ENCODE measurements around the gene FARS2.

FARS2 gene

DNA sequence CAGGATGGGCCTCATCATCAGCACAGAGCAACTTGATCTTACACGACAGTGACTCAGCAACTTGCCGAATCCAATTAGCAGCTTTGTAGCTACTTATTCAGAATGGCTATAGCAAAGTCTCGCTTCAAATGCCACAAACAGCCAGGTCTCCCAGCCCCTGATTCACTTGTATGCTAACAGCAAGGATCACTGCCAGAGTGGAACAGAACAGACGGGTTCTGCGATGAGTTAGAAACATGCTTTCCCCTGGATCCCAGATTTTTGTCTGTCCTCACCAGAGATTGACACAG lies 491.0 kb downstream of the FARS2 start:
- H3K4me3 ChIP-seq (ENCODE audit: low read depth, low read length): no peak overlapping the region
- DNase-seq (ENCODE audit: low read depth): no peak
- TF ChIP-seq, protein P1, sequence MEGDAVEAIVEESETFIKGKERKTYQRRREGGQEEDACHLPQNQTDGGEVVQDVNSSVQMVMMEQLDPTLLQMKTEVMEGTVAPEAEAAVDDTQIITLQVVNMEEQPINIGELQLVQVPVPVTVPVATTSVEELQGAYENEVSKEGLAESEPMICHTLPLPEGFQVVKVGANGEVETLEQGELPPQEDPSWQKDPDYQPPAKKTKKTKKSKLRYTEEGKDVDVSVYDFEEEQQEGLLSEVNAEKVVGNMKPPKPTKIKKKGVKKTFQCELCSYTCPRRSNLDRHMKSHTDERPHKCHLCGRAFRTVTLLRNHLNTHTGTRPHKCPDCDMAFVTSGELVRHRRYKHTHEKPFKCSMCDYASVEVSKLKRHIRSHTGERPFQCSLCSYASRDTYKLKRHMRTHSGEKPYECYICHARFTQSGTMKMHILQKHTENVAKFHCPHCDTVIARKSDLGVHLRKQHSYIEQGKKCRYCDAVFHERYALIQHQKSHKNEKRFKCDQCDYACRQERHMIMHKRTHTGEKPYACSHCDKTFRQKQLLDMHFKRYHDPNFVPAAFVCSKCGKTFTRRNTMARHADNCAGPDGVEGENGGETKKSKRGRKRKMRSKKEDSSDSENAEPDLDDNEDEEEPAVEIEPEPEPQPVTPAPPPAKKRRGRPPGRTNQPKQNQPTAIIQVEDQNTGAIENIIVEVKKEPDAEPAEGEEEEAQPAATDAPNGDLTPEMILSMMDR (IDR thresholded peaks at IDR 0.05; ENCODE audit: control insufficient read depth, extremely low read depth, insufficient read depth): no peak

DNA sequence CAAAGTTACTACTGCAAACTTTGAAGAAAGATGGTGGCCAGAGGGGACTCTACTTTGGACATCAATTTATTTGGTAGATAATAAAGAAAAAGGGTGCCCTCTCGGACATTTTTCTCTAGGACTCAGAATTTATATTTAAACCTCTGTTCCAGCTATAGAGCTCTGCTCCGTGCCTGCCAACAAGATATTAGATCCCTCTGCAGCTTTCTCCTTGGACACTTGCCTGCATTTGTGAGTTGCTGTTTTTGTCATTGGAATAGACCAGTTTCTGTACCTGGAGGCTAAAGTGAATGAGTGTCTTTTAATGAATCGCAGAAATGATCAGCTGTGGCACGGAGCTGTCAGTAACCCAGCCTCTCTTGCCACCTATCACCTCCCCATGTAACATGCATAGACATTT lies 491.9 kb downstream of the FARS2 start:
- DNase-seq (ENCODE audit: low read depth): no peak
- TF ChIP-seq, protein P1 (IDR thresholded peaks at IDR 0.05; ENCODE audit: control insufficient read depth, extremely low read depth, insufficient read depth): no peak
- H3K4me3 ChIP-seq (ENCODE audit: low read depth, low read length): no peak overlapping the region

DNA sequence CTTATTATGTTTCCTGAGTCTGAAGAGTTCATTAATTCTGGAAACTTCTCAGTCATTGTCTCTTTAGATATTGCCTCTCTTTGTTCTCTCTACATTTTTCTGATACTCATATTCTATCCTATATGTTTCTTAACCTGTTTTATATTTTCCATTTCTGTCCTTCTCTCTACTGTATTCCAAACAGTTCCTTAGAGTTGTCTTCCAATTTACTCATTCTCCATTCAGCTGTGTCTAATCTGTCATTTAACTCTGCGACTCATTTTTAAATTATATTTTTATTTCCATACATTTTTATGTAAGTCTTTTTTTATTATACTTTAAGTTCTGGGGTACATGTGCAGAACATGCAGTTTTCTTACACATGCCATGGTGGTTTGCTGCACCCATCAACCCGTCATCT lies 493.6 kb downstream of the FARS2 start:
- no peak for DNase-seq (ENCODE audit: low read depth)
- no peak overlapping the region for H3K4me3 ChIP-seq (ENCODE audit: low read depth, low read length)
- TF ChIP-seq, protein P1 (IDR thresholded peaks at IDR 0.05; ENCODE audit: control insufficient read depth, extremely low read depth, insufficient read depth): no peak

DNA sequence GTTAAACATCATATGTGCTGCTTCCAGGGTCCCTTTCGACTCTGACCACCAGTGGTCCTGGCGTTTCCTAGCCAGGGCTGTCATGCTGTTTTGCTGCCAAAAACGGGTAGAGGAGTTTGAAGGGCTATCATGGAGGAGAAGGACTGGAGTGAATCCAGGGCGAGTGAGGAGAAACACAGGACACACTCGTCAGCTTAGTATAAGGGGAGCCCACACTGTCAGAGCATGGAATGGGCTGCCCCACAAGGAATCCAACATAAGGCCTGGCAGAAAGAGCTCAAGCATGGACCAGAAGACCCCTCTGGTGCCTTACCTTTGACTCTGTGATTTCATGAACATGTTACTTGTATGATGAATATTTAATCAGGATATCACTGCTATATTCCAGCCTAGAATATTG lies 498.3 kb downstream of the FARS2 start:
- TF ChIP-seq, protein P1 (IDR thresholded peaks at IDR 0.05; ENCODE audit: control insufficient read depth, extremely low read depth, insufficient read depth): no peak

DNA sequence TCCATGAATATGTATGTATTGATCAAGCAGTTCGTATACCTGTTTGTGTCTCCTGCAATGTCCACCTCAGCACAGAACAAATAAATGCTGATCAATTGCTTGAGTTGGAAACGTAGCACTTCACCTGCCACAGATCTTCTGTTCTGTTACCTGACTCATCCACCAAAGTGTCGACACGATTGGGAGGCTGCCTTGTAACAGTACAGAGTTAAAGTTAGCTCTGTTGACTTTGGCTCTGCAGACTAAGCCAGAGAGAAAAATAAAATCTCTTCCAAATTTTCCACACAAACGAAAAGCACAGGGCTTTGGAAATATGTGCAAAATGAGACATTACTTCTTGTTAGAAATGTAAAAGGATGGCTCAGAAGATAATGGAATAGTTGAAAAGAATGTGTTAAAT lies 500.1 kb downstream of the FARS2 start:
- TF ChIP-seq, protein P1 (IDR thresholded peaks at IDR 0.05; ENCODE audit: control insufficient read depth, extremely low read depth, insufficient read depth): no peak
- no peak overlapping the region for H3K4me3 ChIP-seq (ENCODE audit: low read depth, low read length)
- no peak for DNase-seq (ENCODE audit: low read depth)

More for the DNA sequence above, 498.3 kb downstream of the FARS2 start:
- H3K4me3 ChIP-seq (ENCODE audit: low read depth, low read length): no peak overlapping the region
- no peak for DNase-seq (ENCODE audit: low read depth)

DNA sequence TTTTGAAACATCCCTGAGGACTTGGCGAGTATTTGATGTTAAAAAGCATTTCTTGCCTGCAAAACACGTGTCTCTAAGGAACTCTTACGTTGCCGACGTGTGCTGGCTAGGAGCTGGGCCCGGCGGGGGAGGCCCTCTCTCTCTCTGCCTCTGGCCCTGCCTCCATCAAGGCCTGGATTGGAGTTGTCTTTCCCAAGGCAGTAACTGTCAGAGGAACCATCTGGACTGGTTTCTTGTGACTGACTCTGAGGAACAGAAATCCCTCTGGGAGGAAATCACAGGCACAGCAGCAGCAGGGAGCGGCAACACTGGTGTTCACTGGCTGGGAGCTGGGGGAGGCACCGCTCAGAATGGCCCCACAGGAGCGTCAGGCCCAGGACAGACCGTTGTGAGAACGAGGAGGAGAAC lies 501.3 kb downstream of the FARS2 start:
- H3K4me3 ChIP-seq (ENCODE audit: low read depth, low read length): no peak overlapping the region
- DNase-seq (ENCODE audit: low read depth): no peak
- TF ChIP-seq, protein P1 (IDR thresholded peaks at IDR 0.05; ENCODE audit: control insufficient read depth, extremely low read depth, insufficient read depth): no peak

DNA sequence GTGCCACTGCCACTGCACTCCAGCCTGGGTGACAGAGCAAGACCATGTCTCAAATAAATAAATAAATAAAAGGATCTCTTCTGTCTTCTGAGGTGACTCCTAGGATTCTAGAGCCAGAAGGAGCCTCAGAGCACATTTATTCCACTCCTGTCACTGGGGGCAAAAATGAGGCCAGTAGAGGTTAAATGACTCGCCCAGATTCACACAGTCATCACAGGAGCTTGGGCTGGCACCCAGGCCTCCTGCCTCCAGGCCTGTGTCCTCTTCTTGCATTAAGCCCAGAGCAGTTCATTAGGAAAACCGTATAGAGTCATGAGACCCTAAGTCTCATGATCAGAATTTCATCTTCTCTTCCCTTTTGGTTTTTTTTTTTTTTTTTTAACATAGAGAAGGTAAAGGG lies 502.1 kb downstream of the FARS2 start:
- TF ChIP-seq, protein P1 (IDR thresholded peaks at IDR 0.05; ENCODE audit: control insufficient read depth, extremely low read depth, insufficient read depth): no peak
- no peak for DNase-seq (ENCODE audit: low read depth)
- H3K4me3 ChIP-seq (ENCODE audit: low read depth, low read length): no peak overlapping the region
